Subcutaneous adipose tissue (tissue), 4 donors: ENCODE measurements around the gene OXLD1. TPM values are rescaled to one million over a fixed set of nuclear protein-coding genes. Genes with fewer than 3 reads are reported as not detected.

Source experiments
- small RNA-seq: library from RNA; depleted of rRNA; stranded (forward); fragments of <200 nt; gene quantifications from one replicate; pipeline ENCODE3, GENCODE V24; 2016
- total RNA-seq, 4 donors: library from RNA; depleted of rRNA; stranded (reverse); fragments of >200 nt; gene quantifications; one replicate each; pipeline ENCODE4 v1.1.0, GENCODE V29; 2016
- TF ChIP-seq, protein P1 (sequence below): fragments of 450-650 bp; IDR thresholded peaks from one replicate; pipeline ENCODE4 v1.5.1; 2016; ENCODE audit warnings: low read depth, mild to moderate bottlenecking, control low read depth, antibody characterized with exemption, moderate library complexity

The OXLD1 gene
- total RNA-seq, 4 donors from 2014 or later: 12.4 to 47.3 (median 34.1) TPM

- TF ChIP-seq, protein P1, sequence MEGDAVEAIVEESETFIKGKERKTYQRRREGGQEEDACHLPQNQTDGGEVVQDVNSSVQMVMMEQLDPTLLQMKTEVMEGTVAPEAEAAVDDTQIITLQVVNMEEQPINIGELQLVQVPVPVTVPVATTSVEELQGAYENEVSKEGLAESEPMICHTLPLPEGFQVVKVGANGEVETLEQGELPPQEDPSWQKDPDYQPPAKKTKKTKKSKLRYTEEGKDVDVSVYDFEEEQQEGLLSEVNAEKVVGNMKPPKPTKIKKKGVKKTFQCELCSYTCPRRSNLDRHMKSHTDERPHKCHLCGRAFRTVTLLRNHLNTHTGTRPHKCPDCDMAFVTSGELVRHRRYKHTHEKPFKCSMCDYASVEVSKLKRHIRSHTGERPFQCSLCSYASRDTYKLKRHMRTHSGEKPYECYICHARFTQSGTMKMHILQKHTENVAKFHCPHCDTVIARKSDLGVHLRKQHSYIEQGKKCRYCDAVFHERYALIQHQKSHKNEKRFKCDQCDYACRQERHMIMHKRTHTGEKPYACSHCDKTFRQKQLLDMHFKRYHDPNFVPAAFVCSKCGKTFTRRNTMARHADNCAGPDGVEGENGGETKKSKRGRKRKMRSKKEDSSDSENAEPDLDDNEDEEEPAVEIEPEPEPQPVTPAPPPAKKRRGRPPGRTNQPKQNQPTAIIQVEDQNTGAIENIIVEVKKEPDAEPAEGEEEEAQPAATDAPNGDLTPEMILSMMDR: no peak
Measured at GRCh38 chr17:81631482-81631881, 34.9 kb downstream of the OXLD1 start.

GRCh38 chr17:81630274-81630673 lies 36.1 kb downstream of the OXLD1 start:
- TF ChIP-seq, protein P1: no peak

- TF ChIP-seq, protein P1: no peak
Measured at GRCh38 chr17:81621494-81622130, 44.8 kb downstream of the OXLD1 start.

DNA sequence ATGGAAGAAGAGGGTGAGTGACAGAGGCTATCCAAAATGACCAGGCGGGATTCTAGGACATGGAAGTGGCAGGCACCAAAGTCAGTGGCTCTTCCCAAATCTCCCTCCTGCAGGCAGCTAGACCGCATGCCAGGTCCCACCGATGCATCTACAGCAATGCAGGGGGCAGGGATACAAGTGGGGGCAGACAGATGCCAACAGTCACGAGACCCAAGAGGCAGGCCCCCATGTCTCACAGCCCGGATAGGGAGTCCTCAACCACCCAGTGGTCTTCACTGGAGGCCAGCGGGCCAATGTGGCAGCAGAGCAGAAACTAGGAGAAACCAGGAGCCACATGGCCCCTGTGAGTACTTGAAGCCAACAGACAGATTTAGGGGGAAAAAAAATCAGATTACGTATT lies 49.5 kb downstream of the OXLD1 start:
- TF ChIP-seq, protein P1: no peak

DNA sequence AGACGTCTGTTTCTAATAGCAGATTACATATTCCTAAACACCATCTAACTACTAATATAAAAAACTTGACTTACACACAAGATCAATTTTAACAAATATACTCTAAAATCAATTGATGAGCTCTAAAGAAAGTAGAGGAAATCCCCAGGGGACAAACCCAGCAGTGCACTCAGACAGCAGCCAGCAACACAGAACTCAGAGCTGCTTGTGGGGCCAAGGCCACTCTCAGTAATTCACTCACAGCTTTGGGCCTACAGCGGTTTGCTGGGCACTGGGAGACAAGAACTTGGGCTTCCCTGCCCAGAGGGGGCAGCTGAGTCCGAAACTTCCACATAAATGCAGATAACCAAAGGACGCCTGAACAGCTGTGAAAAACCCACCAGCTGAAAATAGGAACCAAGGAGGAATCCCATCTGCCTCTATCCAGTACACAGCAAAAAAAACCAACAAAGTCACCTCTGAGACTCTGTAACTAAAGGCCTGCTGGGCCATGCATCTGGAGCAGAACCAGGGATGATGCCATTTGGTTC lies 50.9 kb downstream of the OXLD1 start:
- TF ChIP-seq, protein P1: no peak

Small RNAs within 50 kb of the gene (small RNA-seq; reads per million reads assigned to genes)
- not detected for gene MIR6786

Other genes starting within 250 kb of the OXLD1 start
- 1,000 to 10,000 TPM; 1,095 to 1,902 (median 1,493) TPM for gene ACTG1, start 153.8 kb downstream of the OXLD1 start, total RNA-seq
- gene FSCN2, start 138.2 kb downstream of the OXLD1 start, total RNA-seq: 1 to 10 TPM in 1 of 4 donors, under 1 TPM in 1, not detected in 2; 0.88 to 1.0 TPM
- 10 to 100 TPM in 3 of 4 donors, 1 to 10 TPM in 1; 9.2 to 27.7 (median 11.9) TPM for gene FAAP100, start 114.3 kb downstream of the OXLD1 start, total RNA-seq
- gene NPLOC4, start 29.5 kb downstream of the OXLD1 start, total RNA-seq: 100 to 1,000 TPM in 1 of 4 donors, 10 to 100 TPM in 3; 47.4 to 112 (median 62.8) TPM
- gene TSPAN10, start 29.4 kb downstream of the OXLD1 start, total RNA-seq: 1 to 10 TPM in 1 of 4 donors, under 1 TPM in 2, not detected in 1; 0.44 to 2.4 (median 0.68) TPM
- gene PDE6G, start 10.1 kb downstream of the OXLD1 start, total RNA-seq: 1 to 10 TPM in 1 of 4 donors, not detected in 3; 2.7 TPM
- gene CCDC137, start 132 bp upstream of the OXLD1 start, total RNA-seq: 10 to 100 TPM in 1 of 4 donors, 1 to 10 TPM in 3; 7.0 to 11.1 (median 8.5) TPM
- gene ARL16, start 17.2 kb upstream of the OXLD1 start, total RNA-seq: 10 to 100 TPM; 13.2 to 40.3 (median 36.4) TPM
- 10 to 100 TPM; 35.4 to 79.5 (median 60.5) TPM for gene HGS, start 17.4 kb upstream of the OXLD1 start, total RNA-seq
- gene MRPL12, start 36.8 kb upstream of the OXLD1 start, total RNA-seq: 10 to 100 TPM; 23.8 to 52.0 (median 29.0) TPM
- 10 to 100 TPM in 3 of 4 donors, 1 to 10 TPM in 1; 4.9 to 59.5 (median 15.9) TPM for gene SLC25A10, start 45.7 kb upstream of the OXLD1 start, total RNA-seq
- under 1 TPM in 1 of 4 donors, not detected in 3; 0.38 TPM for gene GCGR, start 137.5 kb upstream of the OXLD1 start, total RNA-seq
- gene MCRIP1, start 166.7 kb upstream of the OXLD1 start, total RNA-seq: 10 to 100 TPM; 26.6 to 78.7 (median 54.8) TPM
- not detected for gene PPP1R27, start 168.4 kb upstream of the OXLD1 start, total RNA-seq
- gene P4HB, start 193.9 kb upstream of the OXLD1 start, total RNA-seq: 100 to 1,000 TPM; 289 to 508 (median 447) TPM
- 100 to 1,000 TPM; 116 to 235 (median 167) TPM for gene ARHGDIA, start 204.7 kb upstream of the OXLD1 start, total RNA-seq
- 10 to 100 TPM; 25.4 to 38.8 (median 32.4) TPM for gene ALYREF, start 225.0 kb upstream of the OXLD1 start, total RNA-seq
- 100 to 1,000 TPM in 3 of 4 donors, 10 to 100 TPM in 1; 88.4 to 132 (median 120) TPM for gene ANAPC11, start 225.1 kb upstream of the OXLD1 start, total RNA-seq
- gene NPB, start 235.6 kb upstream of the OXLD1 start, total RNA-seq: under 1 TPM in 2 of 4 donors, not detected in 2; 0.17 to 0.22 TPM
- 100 to 1,000 TPM in 1 of 4 donors, 10 to 100 TPM in 3; 23.8 to 130 (median 39.7) TPM for gene PCYT2, start 244.8 kb upstream of the OXLD1 start, total RNA-seq